H9 (cell line): Measurements from ENCODE around the gene GNAT3. TPM values are rescaled to one million over a fixed set of nuclear protein-coding genes. Genes with fewer than 3 reads are reported as not detected.

Experiments used
- DNase-seq: peaks from one replicate; pipeline ENCODE4 v3.0.0-alpha.2; 2017
- H2AFZ ChIP-seq: one replicate; pipeline ENCODE4 v1.6.1; 2013; ENCODE audit warnings: mild to moderate bottlenecking, low read length, control low read depth, moderate library complexity
- H2AK5ac ChIP-seq: 2 replicates; pipeline ENCODE4 v1.6.1; 2013; ENCODE audit warnings: low read length, control low read depth, mixed read lengths; ENCODE audit not compliant: insufficient read length
- H2BK120ac ChIP-seq: one replicate; pipeline ENCODE4 v1.6.1; 2013; ENCODE audit warnings: low read depth, mild to moderate bottlenecking, low read length, control low read depth, inconsistent platforms; ENCODE audit not compliant: poor library complexity, severe bottlenecking
- H2BK12ac ChIP-seq: 2 replicates; pipeline ENCODE4 v1.6.1; 2013; ENCODE audit warnings: low read length, control low read depth, mixed read lengths, low read depth; ENCODE audit not compliant: insufficient read length
- H2BK15ac ChIP-seq: 2 replicates; pipeline ENCODE4 v1.6.1; 2013; ENCODE audit warnings: low read depth, low read length, control low read depth
- H2BK20ac ChIP-seq: one replicate; pipeline ENCODE4 v1.6.1; 2013; ENCODE audit warnings: low read depth, mild to moderate bottlenecking, low read length, control low read depth, inconsistent platforms; ENCODE audit not compliant: poor library complexity, severe bottlenecking
- H2BK5ac ChIP-seq: 2 replicates; pipeline ENCODE4 v1.6.1; 2013; ENCODE audit warnings: low read length, control low read depth, mixed read lengths; ENCODE audit not compliant: insufficient read length
- H3K14ac ChIP-seq: 2 replicates; pipeline ENCODE4 v1.6.1; 2013; ENCODE audit warnings: low read length, control low read depth; ENCODE audit not compliant: insufficient read depth
- H3K18ac ChIP-seq: 2 replicates; pipeline ENCODE4 v1.6.1; 2013; ENCODE audit warnings: low read depth, mild to moderate bottlenecking, mixed read lengths, low read length, control low read depth; ENCODE audit not compliant: insufficient read length
- H3K23ac ChIP-seq: 2 replicates; pipeline ENCODE4 v1.6.1; 2013; ENCODE audit warnings: low read length, control low read depth, mixed read lengths, low read depth; ENCODE audit not compliant: insufficient read length
- H3K23me2 ChIP-seq: 2 replicates; pipeline ENCODE4 v1.6.1; 2013; ENCODE audit warnings: low read depth, mild to moderate bottlenecking, mixed read lengths, low read length, control low read depth; ENCODE audit not compliant: insufficient read length, poor library complexity, severe bottlenecking
- H3K27ac ChIP-seq: 2 replicates; pipeline ENCODE4 v1.5.1; 2013; ENCODE audit warnings: low read length, control low read depth, mixed read lengths, low read depth; ENCODE audit not compliant: insufficient read length
- H3K27me3 ChIP-seq: 2 replicates; pipeline ENCODE4 v1.6.1; 2013; ENCODE audit warnings: low read length, control low read depth, inconsistent platforms; ENCODE audit not compliant: insufficient read depth
- H3K4ac ChIP-seq: 2 replicates; pipeline ENCODE4 v1.6.1; 2013; ENCODE audit warnings: low read depth, mild to moderate bottlenecking, control low read depth, inconsistent platforms, low read length, moderate library complexity
- H3K4me1 ChIP-seq: 2 replicates; pipeline ENCODE4 v1.6.1; 2013; ENCODE audit warnings: low read length, control low read depth, inconsistent platforms; ENCODE audit not compliant: insufficient read depth
- H3K4me2 ChIP-seq: 2 replicates; pipeline ENCODE4 v1.6.1; 2013; ENCODE audit warnings: low read length, control low read depth, mixed read lengths; ENCODE audit not compliant: insufficient read length, insufficient read depth
- H3K56ac ChIP-seq: 2 replicates; pipeline ENCODE4 v1.6.1; 2013; ENCODE audit warnings: low read depth, mild to moderate bottlenecking, mixed read lengths, low read length, control low read depth; ENCODE audit not compliant: insufficient read length
- H3K79me1 ChIP-seq: 2 replicates; pipeline ENCODE4 v1.6.1; 2013; ENCODE audit warnings: low read depth, mild to moderate bottlenecking, moderate library complexity, low read length, control low read depth, inconsistent platforms; ENCODE audit not compliant: insufficient read depth, poor library complexity, severe bottlenecking
- H3K79me2 ChIP-seq: 2 replicates; pipeline ENCODE4 v1.6.1; 2013; ENCODE audit warnings: low read length, control low read depth, inconsistent platforms; ENCODE audit not compliant: insufficient read depth
- H3K9ac ChIP-seq: 2 replicates; pipeline ENCODE4 v1.6.1; 2013; ENCODE audit warnings: low read length, control low read depth, mixed read lengths; ENCODE audit not compliant: insufficient read length; ENCODE audit errors: extremely low read depth
- H3K9me3 ChIP-seq: one replicate; pipeline ENCODE4 v1.6.1; 2013; ENCODE audit warnings: low read depth, low read length, inconsistent platforms; ENCODE audit not compliant: control insufficient read depth
- H3T11ph ChIP-seq: one replicate; pipeline ENCODE4 v1.6.1; 2013; ENCODE audit warnings: mild to moderate bottlenecking, low read length, control low read depth, inconsistent platforms
- H4K20me1 ChIP-seq: one replicate; pipeline ENCODE4 v1.6.1; 2013; ENCODE audit not compliant: control insufficient read depth, insufficient read length, insufficient read depth
- H4K5ac ChIP-seq: 2 replicates; pipeline ENCODE4 v1.6.1; 2013; ENCODE audit warnings: low read depth, mild to moderate bottlenecking, mixed read lengths, low read length, control low read depth; ENCODE audit not compliant: insufficient read length
- H4K8ac ChIP-seq: replicated peaks from 2 replicates; pipeline ENCODE4 v1.6.1; 2013; ENCODE audit warnings: low read length, control low read depth, mixed read lengths, low read depth; ENCODE audit not compliant: insufficient read length
- H4K91ac ChIP-seq: 2 replicates; pipeline ENCODE4 v1.6.1; 2013; ENCODE audit warnings: low read depth, mild to moderate bottlenecking, moderate library complexity, mixed read lengths, low read length, control low read depth; ENCODE audit not compliant: insufficient read length
- H3K27ac Mint-ChIP-seq, 3 experiments: 2 replicates in 2 of 3; 3 replicates in 1 of 3; pipeline ENCODE4 v1.8.0; 2020 to 2021; ENCODE audit warnings: mixed read lengths in 3 of 3, mild to moderate bottlenecking in 1 of 3, moderate library complexity in 1 of 3
- H3K27me3 Mint-ChIP-seq: 2 replicates; pipeline ENCODE4 v1.8.0; 2021; ENCODE audit warnings: low read depth, mild to moderate bottlenecking, moderate library complexity, mixed read lengths
- H3K36me3 Mint-ChIP-seq, 3 experiments: 2 replicates in 2 of 3; 3 replicates in 1 of 3; pipeline ENCODE4 v1.8.0; 2020 to 2021; ENCODE audit warnings: low read depth in 3 of 3, mixed read lengths in 3 of 3; ENCODE audit not compliant: insufficient read depth in 1 of 3
- H3K4me1 Mint-ChIP-seq, 2 experiments: 2 replicates each; pipeline ENCODE4 v1.8.0; 2020; ENCODE audit warnings: mixed read lengths in 2 of 2
- H3K4me3 Mint-ChIP-seq, 2 experiments: 2 replicates in 1 of 2; 3 replicates in 1 of 2; pipeline ENCODE4 v1.8.0; 2020 to 2021; ENCODE audit warnings: mild to moderate bottlenecking in 2 of 2, mixed read lengths in 2 of 2, moderate library complexity in 1 of 2
- H3K9me3 Mint-ChIP-seq, 2 experiments: 2 replicates in 1 of 2; 3 replicates in 1 of 2; pipeline ENCODE4 v1.8.0; 2020; ENCODE audit warnings: mild to moderate bottlenecking in 2 of 2, mixed read lengths in 2 of 2, moderate library complexity in 1 of 2
- WGBS: extraction: QIAGEN DNeasy Blood & Tissue Kit; methylation state at CpG from one replicate; pipeline ENCODE4 v1.1.7; 2013; ENCODE audit warnings: missing lambda C conversion rate, low lambda C conversion rate, mixed read lengths; ENCODE audit not compliant: insufficient read length; ENCODE audit errors: extremely low coverage; 5-methylcytosine and 5-hydroxymethylcytosine counted together
- total RNA-seq: library from RNA; stranded (reverse); gene quantifications from 2 replicates; pipeline ENCODE4 v1.2.1, GENCODE V29; 2021
- TF ChIP-seq, protein P1 (sequence below): fragments of 200-600 bp; sonication (generic); conservative IDR thresholded peaks from 3 replicates; pipeline ENCODE4 v1.8.0; 2021; ENCODE audit warnings: antibody characterized with exemption, mild to moderate bottlenecking

The GNAT3 gene
- total RNA-seq, 1 experiment from 2014 or later: not detected

DNA sequence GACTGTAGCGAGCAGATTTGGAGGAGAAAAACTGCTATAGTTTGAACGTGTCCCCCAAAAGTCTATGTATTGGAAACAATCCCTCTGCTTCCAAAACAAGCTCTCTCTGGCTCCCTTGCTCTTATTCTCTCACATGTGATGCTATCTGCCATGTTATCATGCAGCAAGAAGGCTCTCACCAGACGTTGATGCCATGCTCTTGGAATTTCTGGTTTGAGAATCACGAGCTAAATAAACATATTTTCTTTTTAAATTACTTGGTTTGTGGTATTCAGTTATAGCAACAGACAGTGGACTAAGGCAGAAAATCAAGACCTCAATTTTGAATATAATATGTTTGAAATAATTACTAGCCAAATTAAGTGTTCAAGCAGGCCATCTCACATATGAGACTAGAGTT is 17.5 kb upstream of the GNAT3 start:
- no CpG with 5 or more reads among the region's 4 CpGs for whole genome bisulfite sequencing
- H3K9ac ChIP-seq: no peak overlapping the region

More for the DNA sequence above, 17.5 kb upstream of the GNAT3 start:
- H4K8ac ChIP-seq: no peak overlapping the region
- H3K23me2 ChIP-seq: no peaks in the 10 kb centered on the region
- no peaks in the 10 kb centered on the region for H3K4me1 ChIP-seq
- no peak overlapping the region for H3K27ac Mint-ChIP-seq
- H3K36me3 Mint-ChIP-seq: peaks cover 9 to 14% (median 9%) of the 10 kb centered on the region in 3 experiments
- H4K91ac ChIP-seq: no peak overlapping the region
- no peak overlapping the region for H3K4me2 ChIP-seq
- no peak overlapping the region for H3K18ac ChIP-seq
- no peaks in the 10 kb centered on the region for H3K79me1 ChIP-seq
- no peak overlapping the region for H2BK15ac ChIP-seq
- H3K79me2 ChIP-seq: no peaks in the 10 kb centered on the region
- H3T11ph ChIP-seq: no peak overlapping the region
- TF ChIP-seq, protein P1, sequence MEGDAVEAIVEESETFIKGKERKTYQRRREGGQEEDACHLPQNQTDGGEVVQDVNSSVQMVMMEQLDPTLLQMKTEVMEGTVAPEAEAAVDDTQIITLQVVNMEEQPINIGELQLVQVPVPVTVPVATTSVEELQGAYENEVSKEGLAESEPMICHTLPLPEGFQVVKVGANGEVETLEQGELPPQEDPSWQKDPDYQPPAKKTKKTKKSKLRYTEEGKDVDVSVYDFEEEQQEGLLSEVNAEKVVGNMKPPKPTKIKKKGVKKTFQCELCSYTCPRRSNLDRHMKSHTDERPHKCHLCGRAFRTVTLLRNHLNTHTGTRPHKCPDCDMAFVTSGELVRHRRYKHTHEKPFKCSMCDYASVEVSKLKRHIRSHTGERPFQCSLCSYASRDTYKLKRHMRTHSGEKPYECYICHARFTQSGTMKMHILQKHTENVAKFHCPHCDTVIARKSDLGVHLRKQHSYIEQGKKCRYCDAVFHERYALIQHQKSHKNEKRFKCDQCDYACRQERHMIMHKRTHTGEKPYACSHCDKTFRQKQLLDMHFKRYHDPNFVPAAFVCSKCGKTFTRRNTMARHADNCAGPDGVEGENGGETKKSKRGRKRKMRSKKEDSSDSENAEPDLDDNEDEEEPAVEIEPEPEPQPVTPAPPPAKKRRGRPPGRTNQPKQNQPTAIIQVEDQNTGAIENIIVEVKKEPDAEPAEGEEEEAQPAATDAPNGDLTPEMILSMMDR: no peak
- H2AFZ ChIP-seq: no peak overlapping the region
- no peak overlapping the region for H2BK5ac ChIP-seq
- no peak overlapping the region for H2BK120ac ChIP-seq
- H3K14ac ChIP-seq: no peak overlapping the region
- no peak overlapping the region for H2AK5ac ChIP-seq
- H3K4me3 Mint-ChIP-seq: no peak overlapping the region
- no peaks in the 10 kb centered on the region for H4K20me1 ChIP-seq
- H3K4ac ChIP-seq: no peak overlapping the region
- H3K4me1 Mint-ChIP-seq: peaks cover 3 to 11% of the 10 kb centered on the region in 2 experiments; a peak in 3 of 4 replicates
- H3K9me3 ChIP-seq: no peaks in the 10 kb centered on the region
- no peak overlapping the region for H2BK20ac ChIP-seq
- no peak for DNase-seq
- no peak overlapping the region for H3K23ac ChIP-seq
- H3K27me3 Mint-ChIP-seq: no peaks in the 10 kb centered on the region
- peaks cover 8 to 10% of the 10 kb centered on the region in 2 experiments; a peak in 3 of 5 replicates for H3K9me3 Mint-ChIP-seq
- H4K5ac ChIP-seq: no peak overlapping the region
- H2BK12ac ChIP-seq: no peak overlapping the region
- no peak overlapping the region for H3K56ac ChIP-seq
- no peaks in the 10 kb centered on the region for H3K27me3 ChIP-seq
- no peak overlapping the region for H3K27ac ChIP-seq
